ENCODE data around the gene NEAT1.

Gene NEAT1

GRCh38 chr11:65390099-65390941 is 32.3 kb upstream of the NEAT1 start:
- DNase-seq = peak; percentile 32

DNA sequence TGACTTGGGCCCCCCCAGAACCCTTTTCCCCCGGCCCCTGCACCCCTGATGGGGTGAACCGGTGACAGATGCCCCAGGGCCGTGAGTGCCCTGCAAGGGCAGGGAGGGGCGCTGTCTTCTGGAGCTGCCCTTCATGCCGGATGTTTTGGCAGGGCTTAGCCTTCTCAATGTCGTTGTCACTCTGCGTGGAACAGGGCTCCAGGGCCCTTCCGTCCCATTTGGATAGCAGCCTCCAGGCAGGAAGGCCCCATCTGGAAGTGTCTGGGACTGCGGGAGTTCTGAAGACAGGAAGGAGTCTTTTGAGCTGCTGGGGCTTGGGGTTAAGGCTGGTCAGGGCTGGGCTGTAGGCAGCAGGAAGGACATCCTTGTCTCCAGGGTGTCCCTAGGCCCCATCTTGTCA is 31.6 kb upstream of the NEAT1 start:
- DNase-seq = peak; percentile 63

DNA sequence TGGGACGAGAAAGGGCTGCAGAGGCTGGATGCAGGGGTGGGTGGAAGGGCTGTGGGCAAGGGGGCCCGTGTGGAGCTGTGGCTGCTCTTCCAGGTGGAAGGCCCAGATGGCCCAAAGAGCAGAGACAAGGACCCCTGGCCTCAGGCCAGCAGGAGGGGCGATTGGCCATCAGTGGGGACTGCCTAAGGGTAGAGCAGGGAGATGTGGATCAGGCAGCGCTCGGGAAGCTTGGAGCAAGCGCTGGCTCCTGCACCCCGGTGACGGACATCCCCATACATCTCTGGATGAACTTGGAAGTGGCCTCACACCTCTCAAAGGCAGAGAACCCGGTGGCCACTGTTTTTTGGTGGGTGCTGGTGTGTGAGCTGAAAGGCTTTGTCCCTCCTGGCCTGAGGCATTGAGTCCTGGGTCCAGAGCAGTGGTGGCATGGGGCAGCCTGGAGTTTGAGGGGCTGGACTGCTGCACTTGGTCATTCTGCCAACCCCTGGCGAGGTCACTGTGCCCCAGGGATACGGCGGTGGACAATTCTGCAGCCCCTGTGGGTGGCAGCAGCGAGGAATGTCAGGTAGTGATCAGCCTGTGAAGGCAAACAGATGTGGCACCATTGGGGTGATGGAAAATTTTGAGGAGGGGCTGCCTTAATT is 30.3 kb upstream of the NEAT1 start:
- DNase-seq = no peak

DNA sequence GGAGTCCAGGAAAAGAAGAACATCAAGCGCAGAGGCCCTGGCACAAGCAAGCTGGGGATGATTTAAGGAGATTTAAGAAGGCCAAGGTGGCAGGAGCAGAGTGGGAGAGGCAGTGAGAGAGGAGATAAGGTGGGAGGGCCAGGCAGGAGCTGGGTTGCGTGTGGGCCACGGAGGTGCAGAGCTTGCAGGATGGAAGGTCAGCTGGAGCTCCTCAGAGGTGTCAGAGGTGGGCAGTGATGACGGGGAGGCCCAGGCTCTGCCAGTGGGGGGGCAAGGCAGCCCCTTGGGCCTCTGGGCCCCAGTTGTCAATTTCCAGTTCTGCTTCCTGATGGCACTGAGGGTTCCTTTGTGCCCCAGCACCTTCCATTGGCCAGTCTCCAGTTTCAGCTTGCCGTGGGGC is 29.7 kb upstream of the NEAT1 start:
- DNase-seq = no peak

DNA sequence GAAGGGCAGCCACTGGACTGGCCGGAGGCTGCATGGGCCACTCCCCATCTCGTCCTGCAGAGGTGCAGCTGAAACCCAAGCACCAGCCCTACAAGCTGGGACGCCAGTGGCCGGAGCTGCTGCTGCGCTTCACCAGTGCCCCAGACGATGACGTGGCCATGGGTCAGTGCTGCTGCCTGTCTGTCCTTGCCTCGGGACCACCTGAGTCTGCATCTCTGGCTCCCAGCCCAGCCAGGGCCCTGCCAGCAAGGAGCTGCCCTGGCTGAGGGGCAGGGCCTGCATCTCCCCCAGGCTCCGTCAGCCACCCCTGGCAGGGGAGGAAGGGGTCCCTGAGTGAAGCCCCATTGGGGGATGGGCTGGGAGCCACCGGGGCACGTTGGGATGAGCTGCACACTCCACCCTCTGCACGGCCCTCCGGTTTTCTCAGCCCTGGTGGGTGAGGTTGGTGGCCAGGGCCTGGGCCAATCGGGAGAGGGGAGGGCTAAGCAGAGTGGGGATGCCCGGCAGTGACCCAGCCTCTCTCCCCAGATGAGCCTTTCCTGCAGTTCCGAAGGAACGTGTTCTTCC is 29.0 kb upstream of the NEAT1 start:
- DNase-seq = no peak

DNA sequence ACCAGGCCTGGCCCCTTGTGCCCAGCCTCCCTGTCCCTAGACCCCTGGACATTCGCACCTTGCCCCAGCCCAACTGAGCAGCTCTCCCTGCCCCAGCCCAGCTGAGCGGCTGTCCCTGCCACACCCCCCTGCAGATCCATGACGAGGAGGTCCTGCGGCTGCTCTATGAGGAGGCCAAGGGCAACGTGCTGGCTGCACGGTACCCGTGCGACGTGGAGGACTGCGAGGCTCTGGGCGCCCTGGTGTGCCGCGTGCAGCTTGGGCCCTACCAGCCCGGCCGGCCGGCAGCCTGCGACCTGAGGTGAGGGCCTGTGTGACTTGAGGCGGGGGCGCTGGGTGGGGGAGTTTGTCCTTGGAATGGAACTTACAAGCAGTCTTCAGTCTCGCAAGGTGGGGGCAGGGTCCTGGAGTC is 28.5 kb upstream of the NEAT1 start:
- DNase-seq = no peak

DNA sequence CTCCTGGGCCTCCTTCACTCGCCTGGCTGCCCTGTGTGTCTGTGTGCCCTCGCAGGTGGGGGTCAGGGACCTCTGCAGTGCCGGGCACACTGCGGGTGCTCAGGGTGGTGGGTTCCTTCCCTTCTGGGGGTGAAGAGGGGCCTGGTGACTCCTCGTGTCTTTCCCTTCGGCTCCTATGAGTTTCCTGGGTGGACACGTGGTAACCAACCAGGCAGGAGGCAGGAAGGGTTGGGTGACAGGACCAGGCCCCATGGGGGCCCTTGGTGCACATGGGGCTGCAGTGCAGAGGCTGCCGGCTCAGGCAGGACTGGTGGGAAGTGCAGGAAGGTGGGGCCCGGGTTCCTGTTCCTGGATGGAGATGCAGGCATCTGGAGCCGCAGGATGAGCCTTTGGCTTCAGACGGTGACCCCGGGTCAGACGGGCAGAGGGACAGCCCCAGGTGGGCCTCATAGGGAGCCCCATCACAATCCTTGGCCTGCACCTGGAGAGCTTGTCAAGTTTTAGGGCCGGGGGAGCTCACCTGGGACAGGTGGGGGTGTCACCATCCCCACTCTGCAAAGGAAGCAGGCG is 26.6 kb upstream of the NEAT1 start:
- no peak for DNase-seq

DNA sequence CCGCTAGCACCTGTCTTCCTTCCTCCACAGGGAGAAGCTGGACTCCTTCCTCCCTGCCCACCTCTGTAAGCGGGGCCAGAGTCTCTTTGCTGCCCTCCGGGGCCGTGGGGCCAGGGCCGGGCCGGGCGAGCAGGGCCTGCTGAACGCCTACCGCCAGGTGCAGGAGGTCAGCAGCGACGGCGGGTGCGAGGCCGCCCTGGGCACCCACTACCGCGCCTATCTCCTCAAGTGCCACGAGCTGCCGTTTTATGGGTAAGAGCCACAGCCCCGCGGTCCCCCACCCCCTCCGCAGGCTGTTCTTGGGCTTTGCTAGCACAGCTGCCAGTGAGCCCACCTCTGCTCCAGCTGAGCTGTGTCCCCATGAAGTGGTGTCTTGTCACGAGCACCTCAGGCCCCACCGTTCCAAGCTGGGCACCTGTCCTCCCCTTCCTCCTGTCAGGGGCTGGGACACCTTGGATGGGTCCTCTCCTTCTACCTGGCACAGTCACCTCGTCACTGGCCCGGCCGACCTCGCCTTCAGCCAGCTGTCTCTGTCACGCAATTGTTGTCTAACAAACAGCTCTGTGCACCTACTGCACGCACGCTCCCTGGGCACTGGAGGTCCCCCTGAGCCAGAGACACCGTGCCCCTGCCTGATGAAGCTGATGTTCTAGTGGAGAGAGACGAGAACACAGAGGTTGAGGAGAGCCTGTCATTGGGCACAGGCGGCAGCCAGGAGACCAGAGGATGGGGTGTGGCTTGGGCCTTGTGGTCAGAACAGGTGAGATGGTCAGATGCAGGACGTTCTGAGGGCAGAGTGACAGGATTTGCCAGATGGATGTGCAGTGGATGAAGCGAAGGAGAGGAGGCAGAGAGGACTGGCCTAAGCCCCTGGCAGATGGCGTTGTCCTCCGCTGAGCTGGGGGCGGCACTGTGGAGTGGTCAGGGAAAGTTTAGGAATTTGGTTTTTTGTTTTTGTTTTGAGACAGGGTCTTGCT is 25.5 kb upstream of the NEAT1 start:
- DNase-seq = no peak

- DNase-seq = no peak
These were observed 24.2 kb upstream of the NEAT1 start for GRCh38 chr11:65398362-65398910.

DNA sequence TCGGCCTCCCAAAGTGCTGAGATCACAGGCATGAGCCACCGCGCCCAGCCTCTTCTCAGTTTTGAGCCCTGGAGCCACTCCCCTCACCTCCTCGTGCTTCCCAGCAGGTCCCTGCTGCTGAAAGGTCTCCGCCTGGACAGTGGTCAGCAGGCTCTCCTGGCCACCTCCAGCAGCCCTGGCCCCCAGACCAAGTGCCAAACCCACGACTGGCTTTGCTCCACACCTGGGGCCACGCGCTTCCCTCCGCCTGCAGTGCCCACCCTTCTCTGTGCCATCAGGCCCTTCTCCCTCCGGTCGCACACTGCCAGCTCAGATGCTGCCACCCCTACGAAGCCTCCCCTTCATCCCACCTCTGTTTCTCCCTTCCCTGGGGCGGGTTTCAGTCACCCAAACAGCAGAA is 23.3 kb upstream of the NEAT1 start:
- no peak for DNase-seq

DNA sequence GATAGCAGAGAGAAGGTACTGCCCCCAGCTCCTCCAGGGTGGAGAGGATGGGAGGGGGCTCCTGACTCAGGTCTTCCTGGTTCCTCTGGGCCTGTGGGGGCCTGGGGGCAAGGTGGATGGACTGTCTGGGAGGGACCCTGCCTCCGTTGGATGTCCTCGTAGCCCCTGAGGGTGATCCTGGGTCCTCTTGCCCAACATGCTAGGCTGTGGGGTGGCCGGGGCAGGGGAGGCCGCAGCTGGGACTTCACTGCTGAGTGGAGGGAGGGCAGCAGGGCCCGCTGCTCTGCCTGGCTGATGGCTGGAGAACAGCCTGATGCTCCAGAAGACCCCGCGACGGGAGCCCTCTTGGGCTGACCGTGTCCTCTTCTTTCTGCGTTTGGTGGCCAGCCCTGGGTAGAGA is 22.8 kb upstream of the NEAT1 start:
- no peak for DNase-seq

GRCh38 chr11:65400307-65401072 is 22.1 kb upstream of the NEAT1 start:
- DNase-seq = no peak

DNA sequence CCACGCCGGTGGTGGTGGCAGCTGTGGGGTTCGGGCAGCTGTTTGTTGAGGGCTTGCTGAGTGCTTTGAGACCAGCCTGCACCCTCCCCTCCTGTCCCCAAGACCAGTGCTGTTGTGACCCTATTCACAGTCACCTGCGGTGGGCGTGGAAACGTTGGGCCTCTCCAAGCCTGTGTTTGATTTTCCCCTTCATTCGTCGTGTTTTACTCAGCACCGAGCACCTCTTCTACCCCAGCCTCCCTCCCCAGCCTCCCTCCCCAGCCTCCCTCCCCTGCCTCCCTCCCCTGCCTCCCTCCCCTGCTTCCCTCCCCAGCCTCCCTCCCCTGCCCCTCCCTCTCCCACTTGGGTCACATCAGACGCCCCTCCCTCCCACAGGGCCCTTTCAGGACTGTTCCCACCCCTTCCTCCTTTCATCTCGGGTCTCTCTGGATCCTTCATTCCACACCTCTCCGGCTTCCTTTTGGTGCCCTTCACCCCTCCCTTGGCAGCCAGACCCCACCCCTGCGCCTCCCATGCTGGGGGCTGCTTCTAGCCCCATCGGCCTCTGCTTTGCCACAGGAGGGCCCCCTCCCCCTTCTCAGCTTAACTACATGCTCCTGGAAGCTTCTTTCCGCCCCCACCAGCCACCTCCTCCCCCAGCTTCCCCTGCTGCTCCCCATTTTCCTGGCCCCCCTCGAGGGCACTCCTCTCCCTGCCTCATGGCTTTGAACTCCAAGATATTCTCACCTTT is 21.4 kb upstream of the NEAT1 start:
- DNase-seq = no peak

GRCh38 chr11:65401803-65402248 is 20.8 kb upstream of the NEAT1 start:
- no peak for DNase-seq

DNA sequence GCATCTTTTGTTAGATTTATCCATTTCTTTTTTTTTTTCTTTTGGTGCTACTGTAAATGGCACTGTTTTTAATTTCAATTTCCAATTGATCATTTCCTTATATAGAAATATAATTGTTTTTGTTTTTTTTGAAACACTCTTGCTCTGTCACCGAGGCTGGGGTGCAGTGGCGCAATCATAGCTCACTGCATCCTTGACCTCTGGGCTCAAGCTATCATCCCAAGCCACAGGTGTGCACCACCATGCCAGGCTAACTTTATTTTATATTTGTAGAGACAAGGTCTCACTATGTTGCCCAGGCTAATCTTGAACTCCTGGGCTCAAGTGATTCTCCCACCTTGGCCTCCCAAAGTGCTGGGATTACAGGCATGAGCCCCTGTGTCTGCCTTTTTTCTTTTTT is 19.8 kb upstream of the NEAT1 start:
- DNase-seq = no peak

- DNase-seq = no peak
These were observed 18.9 kb upstream of the NEAT1 start for GRCh38 chr11:65403607-65404121.

DNA sequence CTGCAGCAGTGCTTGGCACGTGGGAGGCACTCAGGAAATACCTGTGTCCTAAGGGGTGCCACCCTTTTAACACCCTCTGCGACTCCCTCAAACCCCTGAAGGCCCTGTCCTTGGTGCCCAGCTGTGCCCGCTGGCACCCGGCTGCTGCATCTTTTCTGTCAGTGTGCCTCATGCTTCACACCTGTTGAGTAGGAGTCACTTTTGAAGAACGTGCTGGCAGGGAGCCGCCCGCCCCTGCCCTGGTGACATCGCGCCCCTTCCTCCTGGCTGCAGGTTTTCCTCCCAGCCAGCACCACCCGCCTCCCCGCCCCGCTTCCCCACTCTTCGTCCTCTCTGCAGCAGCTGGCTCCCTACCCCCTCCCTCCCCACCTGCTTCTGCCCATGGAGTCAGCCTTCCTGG is 18.4 kb upstream of the NEAT1 start:
- no peak for DNase-seq

DNA sequence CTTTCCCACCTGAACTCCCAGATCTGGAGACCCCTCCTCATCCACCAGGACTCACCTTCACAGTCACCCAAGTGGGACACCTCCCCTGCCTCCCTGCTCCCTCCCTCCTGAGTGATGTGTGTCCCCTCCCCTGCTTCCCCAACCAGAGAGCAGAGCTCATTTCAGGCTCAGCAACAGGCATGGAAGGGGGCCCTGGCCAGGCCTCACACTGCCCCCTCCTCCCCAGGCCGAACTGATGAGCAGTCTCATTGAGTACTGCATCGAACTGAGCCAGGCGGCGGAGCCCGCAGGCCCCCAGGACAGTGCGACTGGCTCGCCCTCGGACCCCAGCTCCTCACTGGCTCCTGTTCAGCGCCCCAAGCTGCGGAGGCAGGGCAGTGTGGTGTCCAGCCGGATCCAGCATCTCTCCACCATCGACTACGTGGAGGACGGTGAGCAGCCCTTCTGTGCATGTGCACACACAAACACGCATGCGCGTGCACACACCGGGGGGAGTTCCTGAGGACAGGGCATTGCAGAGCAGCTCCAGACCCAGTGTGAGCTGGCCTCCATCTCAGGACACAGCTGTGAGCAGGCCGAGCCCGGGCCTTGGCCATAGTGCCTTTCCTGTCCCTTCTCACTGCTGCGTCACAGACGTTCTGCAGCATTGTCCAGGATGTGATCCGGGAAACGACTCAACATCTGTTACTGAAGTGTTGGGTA is 17.8 kb upstream of the NEAT1 start:
- no peak for DNase-seq

DNA sequence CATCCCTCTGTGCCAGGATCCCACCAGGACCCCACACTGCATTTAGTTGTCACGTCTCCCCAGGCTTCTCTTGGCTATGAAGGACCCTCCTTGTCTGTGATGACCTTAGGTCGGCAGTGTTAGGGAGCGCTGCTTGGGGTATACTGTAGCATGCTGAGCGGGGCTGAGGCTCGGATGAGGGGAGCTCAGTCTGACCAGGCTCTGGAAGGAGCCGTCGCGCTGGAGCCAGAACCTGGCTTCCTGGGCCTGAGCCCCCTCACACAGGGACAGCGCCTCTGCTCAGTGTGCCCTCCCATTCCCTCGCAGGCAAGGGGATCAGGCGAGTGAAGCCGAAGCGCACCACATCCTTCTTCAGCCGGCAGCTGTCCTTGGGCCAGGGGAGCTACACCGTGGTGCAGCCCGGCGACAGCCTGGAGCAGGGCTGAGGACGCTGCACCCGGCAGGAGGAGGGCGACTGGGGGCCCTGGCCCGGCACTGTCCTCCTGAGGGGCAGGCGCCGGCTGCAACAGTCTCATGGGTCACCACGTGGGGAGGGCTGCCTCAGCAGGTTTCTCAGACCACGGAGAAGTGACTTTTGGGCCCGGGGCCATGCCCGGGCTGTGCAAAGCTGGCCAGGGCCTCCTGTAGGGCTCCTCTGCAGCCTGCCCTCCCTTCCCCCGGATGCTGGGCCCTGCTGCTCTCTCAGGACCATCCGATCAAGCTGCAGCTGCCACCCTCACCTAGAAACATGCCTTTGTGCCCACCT is 11.5 kb upstream of the NEAT1 start:
- no peak for DNase-seq
